HG02852 (cell line): ENCODE data around the gene ANKRD33B.

Source experiments
- ATAC-seq: cut with Tn5 transposase; IDR thresholded peaks from one replicate; pipeline ENCODE4 v1.9.1; 2021; ENCODE audit warnings: mild to moderate bottlenecking, moderate library complexity; ENCODE audit not compliant: unreplicated experiment

The ANKRD33B gene

DNA sequence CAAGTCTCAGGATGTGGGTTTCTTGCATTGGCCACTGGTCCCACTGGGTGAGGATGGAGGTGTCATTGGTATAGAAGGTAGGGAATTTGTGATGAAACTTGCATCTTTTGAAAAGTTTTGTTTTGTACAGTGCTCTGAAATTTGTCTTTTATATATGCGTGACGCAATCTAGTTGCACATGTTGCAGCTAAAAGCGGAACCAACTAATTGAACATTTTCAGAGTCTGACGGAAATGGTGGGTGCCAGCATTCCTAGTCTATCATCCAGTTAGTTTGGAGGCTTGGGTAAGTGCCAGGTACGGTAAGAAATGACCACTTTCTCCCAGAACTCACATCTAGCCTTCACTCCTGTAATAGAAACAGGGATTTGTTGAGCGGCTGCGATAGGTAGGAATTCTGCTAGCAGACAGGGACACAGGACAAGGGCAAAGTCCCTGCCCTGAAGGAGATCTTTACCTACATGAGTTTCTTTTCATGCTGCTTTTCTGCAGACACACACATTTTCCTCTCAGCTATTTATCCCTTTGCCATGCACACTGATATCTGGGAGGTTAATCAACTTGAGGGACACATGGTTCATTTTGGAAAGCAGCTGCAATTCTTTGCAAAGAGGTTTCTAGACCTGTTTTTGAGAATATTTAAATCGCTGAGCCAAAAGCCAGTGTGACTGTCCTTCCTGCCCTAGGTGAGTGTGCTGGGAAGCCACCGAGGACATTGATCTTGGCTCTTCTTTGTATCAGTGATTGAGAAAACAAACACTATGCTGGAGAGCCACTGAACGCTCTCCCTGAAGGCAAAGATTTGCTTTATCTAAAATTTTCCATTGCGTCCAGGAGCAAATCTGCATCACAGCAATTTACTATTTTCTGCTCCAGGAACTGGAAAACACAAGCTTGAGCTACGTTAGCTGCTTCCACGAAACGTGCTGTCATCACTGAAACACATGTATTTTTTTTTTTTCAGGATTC lies 107.5 kb downstream of the ANKRD33B start:
- ATAC-seq = no peak

DNA sequence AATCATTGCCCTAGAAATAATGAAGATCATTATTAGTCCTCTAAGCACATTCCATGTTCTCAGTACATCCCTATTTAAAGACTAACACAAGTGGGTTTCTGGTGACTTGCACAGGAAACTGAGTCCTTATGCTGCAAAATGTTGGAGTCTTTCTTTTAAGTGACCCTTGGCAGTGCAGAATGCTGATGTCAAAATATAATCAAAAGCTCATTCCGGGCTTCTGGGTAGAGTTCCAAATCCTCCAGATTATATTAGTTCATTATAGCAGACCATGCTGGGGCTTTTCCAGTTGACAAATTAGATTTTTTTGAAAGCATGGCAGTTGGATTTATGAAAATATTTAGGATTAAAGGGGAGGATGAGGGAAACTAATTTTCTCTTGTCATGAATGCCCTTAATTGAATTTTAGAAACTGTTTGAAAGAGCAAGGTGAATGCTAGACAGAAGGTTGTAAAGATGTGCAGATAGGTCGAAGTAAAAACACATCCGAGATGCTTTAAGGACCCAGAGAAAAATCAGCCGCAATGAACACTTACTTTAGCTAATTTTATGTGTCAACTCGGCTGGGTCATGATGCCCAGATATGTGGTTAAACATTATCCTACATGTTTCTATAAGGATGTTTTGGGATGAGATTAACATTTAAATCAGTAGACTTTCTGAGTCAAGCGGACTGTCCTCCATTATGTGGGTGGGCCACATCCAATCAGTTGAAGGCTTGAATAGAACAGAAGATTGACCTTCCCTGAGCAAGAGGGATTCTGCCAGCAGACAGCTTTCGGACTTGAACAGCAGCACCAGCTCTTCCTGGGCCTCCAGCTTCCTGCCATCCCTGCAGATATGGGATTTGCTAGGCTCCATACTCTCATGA lies 108.5 kb downstream of the ANKRD33B start:
- ATAC-seq = no peak

DNA sequence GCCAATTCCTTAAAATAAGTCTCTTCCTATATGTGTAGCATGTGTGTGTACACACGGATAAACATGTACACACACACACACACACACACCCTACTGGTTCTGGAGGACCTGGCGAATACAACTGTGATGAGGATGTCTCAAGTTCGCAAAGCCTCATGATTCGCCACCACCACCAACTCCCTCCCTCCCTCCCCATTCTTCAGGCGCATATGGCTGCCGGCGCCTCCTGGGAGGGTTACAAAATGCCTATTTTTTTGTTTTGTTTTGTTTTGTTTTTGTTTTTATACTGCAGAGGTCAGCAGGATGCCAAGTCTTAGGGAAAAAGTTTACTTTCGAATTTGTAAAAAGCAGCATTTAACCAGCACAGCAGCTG lies 109.1 kb downstream of the ANKRD33B start:
- no peak for ATAC-seq

DNA sequence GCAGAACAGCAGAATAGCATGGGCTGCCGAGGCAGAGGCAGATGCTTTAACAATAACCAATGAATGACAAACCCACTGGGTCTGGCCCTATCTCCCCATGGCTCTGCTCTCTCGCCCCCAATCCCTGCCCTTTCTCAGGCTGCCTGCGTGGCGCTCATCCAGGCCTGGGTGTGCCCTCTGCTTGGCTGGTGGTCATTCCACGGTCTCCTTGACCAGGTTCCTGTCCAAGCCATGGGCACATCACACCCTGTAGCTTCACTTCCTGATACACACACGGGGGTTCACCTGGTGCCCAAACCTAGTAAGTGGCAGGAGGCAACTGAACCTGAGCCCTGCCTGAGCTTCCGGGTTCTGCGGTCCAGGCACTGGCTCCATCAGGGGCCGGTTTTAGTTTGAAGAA lies 109.5 kb downstream of the ANKRD33B start:
- no peak for ATAC-seq

DNA sequence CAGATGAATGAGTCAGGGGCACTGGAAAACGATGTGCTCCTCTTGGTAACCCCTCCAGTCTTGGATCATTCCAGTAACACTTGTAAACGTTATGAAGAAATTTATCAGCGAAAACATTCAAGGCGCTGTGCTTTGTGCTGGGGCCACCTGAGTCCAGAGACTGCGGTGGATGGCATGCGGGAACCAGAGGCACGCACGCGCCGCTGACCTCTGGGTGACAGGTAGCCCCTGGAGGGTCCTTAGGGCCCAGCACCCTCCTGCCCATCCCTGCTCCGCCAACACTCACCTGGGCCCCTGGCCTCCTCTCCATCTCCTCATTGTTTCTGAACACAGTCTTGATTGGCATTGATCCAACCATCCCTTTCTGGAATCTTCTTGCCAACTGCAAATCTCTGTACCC lies 110.2 kb downstream of the ANKRD33B start:
- no peak for ATAC-seq

DNA sequence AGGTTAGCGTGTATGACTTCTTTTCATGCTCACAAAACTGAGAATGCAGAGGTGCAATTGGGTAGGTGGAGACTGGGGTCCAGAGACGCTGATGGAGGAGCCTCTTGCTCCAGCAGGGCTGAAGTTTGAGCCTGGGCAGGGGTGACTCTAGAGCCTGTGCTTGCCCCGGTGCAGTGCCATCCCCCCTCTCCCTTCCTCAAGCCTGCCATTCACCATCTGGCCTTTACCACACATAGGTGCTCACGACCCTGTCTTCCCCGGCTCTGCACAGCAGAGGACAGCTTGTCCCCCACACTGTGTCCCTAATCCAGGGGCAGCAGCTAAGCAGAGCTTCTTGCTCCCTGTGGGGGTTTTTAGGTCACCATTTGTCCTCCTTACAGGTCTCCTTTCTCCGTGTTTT lies 110.7 kb downstream of the ANKRD33B start:
- ATAC-seq = no peak

DNA sequence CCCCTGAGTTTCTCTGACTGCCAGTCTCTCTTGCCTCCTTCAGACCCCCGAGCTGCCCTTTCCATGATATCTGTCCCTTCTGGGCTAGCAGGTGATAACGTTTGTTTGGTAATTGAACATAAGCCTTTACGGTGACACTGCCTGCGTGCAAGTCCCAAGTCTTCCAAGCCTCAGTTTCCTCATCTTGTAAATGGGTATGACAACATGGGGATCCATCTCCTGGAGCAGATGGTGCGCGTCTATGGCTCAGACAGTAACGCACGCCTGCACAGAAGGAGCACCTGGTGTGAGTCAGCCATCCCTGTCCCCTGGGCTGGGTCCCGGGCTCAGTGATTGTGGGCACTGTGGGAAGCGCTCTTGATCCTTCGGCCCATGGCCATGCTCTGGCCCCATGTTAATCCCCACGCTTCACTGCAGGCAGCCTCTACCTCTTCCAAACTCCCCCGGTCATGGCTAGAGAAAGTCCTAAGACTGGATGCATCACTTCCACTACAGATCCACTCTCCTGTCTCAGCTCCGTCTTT lies 111.4 kb downstream of the ANKRD33B start:
- no peak for ATAC-seq

DNA sequence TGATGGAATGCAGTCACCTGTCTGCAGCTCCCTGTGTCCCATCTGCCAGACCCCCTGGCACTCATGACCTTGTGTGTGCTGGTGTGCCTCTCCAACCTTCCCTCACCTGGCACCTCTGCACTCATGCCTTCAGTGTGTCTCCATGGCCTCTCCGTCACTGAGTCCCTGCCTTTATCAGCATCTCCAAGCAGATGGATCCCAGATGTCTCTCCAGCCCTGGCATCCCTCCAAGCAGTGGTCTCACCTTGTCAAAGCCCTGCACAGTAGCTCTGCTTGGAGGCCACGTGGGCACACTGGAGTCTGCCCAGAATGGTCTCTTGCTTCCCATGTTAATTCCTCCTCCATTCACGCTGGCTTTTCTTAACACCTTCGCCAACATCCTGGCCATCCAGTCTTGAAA lies 112.4 kb downstream of the ANKRD33B start:
- no peak for ATAC-seq

DNA sequence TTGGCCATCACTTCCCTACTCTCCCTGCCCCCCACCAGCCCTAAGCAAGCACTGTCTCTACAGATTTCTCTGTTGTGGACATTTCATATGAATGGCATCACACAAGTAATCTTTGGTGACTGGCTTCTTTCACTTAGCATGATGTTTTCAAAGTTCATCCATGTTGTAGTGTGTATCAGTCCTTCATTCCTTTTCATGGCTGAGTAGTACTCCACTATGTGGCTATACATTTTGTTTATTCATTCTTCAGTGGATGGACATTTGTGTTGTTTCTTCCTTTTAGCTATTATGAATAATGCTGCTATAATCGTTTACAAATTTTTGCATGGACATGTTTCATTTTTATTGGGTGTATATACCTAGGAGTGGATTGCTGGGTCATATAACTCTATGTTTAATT lies 113.1 kb downstream of the ANKRD33B start:
- no peak for ATAC-seq

DNA sequence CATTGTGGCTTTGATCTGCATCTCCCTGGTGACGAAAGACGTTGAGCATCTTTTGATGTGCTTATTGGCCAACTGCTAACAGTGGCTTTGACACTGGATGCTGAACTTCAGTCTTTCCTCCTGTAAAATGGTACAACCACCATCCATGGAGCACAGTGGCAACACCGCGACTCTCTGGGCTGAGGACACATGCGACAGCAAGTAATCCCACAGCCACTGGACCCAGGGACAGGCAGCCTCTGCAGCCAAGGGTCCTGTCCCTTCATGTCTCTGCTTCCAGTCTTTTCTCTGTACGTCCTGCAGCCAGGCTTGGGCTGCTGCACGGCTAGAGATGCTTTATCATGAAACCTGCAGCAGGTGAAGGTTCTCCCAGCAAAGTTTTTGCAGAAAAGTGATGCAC lies 113.7 kb downstream of the ANKRD33B start:
- ATAC-seq = no peak

DNA sequence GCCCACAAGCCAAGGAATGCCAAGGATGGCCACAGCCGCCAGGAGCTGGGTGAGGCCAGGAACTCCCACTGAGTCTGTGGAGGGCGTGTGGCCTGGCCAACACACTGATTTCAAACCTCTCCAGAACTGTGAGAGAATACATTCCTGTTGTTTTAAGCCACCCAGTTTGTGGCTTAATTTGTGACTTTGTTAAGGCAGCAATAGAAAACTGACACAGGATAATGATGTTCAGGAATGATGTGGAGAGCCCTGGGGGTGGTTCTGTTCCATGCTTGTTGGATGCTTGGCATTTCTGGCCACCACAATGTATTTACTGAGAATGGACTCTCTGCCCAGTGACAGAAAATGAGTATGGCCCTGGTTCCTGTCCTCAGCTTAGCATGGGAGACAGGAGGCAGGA lies 114.4 kb downstream of the ANKRD33B start:
- no peak for ATAC-seq

DNA sequence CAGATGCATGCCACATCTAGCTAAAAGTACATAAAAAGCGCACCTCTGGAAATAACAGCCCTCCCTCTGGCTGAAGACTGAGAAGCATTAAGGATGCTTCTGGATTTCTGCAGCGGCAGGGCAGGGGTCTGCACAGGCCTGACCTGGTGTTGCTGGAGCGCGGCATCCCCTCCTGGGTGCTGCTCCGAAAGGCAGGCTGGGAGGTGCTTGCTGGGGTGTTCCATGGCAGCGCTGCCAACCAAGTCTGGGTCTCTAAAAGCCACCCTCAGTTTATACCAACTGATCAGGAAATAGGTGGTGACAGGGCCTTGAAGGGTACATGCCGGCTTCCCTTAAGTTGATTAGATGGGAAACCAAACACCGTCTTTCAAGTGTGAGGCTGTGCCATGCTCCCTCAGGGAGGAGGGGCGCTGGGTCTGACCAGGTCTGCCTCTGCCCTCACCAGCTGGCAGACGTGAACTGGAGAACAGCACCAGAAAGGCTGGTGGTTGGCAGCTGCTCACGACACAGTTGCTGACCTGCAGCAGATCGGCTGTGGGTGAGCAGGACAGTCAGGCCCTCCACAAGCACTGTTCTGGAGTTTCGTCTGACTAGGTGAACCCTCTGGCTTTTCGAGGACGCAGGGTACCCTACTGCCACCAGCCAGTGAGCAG lies 115.6 kb downstream of the ANKRD33B start:
- no peak for ATAC-seq

DNA sequence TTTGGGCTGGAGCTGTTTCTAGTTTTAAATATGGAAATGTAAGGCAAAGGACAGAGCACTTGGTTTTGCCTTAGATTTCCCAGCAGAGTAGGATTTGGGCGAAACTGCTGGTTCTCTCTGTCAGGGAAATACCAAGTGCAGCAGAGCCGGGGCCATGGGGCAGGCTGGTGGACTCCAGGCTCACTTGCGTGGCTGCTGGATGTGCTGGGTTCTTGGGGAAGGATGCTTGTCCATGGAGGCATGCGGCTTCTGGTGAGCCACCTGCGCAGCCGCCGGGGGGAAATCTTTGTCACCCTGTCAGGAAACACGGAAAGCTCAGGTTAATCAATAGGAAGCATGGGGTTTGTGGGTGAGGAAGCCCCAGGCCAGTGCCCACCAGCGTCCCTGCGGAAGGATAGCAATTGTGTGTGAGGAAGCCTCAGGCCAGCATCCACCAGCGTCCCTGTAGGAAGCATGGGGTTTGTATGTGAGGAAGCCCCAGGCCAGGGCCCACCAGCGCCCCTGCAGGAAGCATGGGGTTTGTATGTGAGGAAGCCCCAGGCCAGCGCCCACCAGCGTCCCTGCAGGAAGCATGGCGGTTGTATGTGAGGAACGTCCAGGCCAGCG lies 117.1 kb downstream of the ANKRD33B start:
- ATAC-seq = no peak

DNA sequence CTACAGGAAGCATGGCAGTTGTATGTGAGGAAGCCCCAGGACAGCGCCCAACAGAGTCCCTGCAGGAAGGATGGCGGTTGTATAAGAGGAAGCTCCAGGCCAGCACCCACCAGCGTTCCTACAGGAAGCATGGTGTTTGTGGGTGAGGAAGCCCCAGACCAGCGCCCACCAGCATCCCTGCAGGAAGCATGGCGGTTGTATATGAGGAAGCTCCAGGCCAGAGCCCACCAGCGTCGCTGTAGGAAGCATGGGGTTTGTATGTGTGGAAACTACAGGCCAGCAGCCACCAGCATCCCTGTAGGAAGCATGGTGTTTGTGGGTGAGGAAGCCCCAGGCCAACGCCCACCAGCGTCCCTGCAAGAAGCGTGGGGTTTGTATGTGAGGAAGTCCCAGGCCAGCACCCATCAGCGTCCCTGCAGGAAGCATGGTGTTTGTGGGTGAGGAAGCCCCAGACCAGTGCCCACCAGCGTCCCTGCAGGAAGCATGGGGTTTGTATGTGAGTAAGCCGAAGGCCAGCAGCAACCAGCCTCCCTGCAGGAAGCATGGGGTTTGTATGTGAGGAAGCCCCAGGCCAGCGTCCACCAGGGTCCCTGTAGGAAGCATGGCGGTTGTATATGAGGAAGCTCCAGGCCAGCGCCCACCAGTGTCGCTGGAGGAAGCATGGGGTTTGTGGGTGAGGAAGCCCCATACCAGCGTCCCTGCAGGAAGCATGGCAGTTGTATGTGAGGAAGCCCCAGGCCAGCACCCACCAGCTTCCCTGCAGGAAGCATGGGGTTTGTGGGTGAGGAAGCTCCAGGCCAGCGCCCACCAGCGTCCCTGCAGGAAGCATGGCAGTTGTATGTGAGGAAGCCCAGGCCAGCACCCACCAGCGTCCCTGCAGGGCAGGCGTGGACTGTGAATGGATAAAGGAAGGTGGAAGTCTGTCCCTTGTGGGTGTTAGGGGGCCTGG lies 118.1 kb downstream of the ANKRD33B start:
- no peak for ATAC-seq

DNA sequence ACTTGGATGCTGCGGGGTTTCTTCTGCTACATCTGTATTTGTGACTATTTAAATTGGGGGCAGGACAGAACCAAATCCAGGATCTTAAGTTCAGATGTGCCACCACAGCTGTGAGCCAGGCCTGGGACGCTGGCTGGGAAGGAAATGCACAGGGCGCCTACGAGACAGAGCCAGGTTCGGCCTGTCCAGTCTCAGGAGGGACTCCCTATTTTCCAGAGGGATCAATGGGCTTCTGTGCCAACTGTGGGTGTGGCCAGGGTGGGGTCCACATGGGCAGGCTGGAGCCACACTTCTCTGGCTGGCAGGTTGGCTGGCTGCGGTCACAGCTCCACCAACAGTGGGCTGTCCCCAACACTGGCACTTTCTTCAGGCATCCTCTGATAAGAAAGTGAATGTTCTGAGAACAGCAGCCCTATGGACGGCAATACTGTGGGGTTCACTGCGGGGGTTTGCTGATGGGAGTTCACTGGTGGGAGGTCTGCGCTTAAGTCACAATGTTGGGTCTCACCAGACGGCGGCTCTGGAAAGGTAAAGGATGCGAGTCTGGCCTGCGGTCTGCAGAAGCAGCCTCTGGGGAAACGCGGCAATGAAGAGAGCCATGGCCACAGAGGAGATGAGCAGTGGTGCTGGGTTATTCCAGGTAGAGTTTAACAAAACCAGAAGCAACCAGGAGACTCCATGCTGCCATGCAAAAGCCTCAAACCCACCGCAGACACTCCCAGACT lies 119.1 kb downstream of the ANKRD33B start:
- ATAC-seq = no peak

DNA sequence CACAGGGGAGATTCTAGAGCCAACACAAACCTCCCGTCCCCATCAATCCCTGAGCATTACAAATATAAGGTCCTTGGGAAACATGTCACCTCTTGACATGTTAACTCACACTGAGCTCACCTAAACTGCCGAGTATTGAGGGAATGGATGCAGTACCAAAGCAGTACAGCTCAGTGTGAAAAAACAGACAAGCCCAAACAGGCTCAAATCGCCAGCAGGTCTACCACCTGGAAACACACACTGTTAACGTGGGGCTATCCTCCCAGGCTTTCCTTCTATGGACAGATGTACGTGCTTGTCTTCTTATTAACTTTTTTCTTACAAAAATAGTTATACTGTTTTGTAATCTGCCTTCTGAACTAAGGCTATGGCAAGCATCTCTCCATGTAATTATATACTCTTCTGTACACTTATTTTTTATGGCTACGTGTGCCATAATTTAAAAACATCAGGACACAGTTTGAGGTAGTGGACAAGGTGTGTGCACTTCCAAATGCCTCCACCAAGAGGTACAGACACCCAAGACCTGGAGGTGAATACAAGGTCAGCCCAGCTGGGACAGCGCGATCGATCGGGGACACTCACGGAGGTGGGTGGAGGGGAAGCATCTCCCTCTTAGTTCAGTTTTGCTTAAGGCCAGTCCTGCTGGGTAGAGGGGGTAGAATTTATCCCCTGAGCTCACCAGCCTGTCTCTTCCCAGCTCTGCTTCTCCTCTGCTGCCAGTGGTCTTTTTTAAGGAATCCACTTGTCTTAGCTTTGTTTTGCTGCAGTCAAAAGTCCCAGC lies 120.6 kb downstream of the ANKRD33B start:
- ATAC-seq = peak; percentile 64

DNA sequence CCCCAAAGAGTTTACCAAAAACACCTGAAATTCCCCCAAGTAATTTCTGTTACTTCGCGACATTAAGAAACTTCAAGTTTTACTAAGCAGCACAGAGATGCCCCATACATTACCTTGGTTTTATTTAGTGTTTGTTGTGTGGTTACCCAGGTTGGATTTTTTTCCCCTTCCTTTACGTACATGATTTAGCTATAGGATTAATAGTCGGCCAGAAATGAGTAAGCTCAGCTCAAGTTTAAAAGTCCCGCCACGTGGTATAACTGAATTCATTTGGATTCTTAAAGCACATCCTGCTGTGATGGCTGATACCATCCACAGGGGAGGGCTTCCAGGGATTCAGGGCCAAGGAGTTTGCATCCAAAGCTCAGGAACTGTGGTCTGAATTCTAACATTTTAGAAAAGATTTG lies 121.2 kb downstream of the ANKRD33B start:
- ATAC-seq = peak; percentile 78

DNA sequence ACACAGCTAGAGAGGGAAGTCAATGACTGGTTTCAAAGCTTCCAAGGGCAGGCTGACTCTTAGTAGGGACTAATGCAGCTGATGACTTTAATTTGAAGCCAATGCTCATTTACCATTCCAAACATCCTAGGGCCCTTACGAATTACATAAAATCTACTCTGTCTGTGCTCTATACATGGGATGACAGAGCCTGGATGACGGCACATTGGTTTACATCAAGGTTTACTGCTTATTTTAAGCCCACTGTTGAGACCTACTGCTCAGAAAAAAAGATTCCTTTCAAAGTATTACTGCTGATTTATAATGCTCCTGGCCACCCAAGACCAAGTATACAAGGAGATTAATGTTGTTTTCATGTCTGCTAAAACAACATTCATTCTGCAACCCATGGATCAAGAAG lies 123.0 kb downstream of the ANKRD33B start:
- no peak for ATAC-seq
